OCI-LY1 (cell line): ENCODE data around the gene TPO.

Experiments used
- EZH2 ChIP-seq: fragments of 200-600 bp; sonication (generic), shearing (Covaris generic); IDR thresholded peaks from 2 replicates; pipeline ENCODE4 v1.8.0; 2017; ENCODE audit warnings: borderline replicate concordance, mixed run types, mild to moderate bottlenecking, antibody characterized with exemption, low read length, moderate library complexity, mixed read lengths
- TF ChIP-seq, protein P1 (sequence below): fragments of 200-600 bp; sonication (generic), shearing (Covaris generic); IDR thresholded peaks from 2 replicates; pipeline ENCODE4 v1.5.1; 2017; ENCODE audit warnings: mild to moderate bottlenecking, antibody characterized with exemption, low read length, moderate library complexity, mixed read lengths

GRCh38 chr2:1394709-1395408, 18.4 kb upstream of the TPO start:
- TF ChIP-seq, protein P1, sequence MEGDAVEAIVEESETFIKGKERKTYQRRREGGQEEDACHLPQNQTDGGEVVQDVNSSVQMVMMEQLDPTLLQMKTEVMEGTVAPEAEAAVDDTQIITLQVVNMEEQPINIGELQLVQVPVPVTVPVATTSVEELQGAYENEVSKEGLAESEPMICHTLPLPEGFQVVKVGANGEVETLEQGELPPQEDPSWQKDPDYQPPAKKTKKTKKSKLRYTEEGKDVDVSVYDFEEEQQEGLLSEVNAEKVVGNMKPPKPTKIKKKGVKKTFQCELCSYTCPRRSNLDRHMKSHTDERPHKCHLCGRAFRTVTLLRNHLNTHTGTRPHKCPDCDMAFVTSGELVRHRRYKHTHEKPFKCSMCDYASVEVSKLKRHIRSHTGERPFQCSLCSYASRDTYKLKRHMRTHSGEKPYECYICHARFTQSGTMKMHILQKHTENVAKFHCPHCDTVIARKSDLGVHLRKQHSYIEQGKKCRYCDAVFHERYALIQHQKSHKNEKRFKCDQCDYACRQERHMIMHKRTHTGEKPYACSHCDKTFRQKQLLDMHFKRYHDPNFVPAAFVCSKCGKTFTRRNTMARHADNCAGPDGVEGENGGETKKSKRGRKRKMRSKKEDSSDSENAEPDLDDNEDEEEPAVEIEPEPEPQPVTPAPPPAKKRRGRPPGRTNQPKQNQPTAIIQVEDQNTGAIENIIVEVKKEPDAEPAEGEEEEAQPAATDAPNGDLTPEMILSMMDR = no peak
- no peak for TF ChIP-seq EZH2
